CD4-positive, alpha-beta T cell treated with Interleukin-17A for 4 hours (primary cell): ENCODE measurements around the gene CLPTM1.
A peak's percentile ranks its signal among the peaks of the same experiment; 100 is the strongest.
"Not testable (repeated sequence)": the region's sequence is repeated elsewhere in the genome, so short reads cannot be mapped to it uniquely, and the experiment has no call there.

Experiments used
- DNase-seq: peaks from one replicate; pipeline ENCODE4 v3.0.0-alpha.2; 2020; ENCODE audit warnings: mixed read lengths

The CLPTM1 gene

GRCh38 chr19:44975444-44975843 is 20.3 kb downstream of the CLPTM1 start:
- no peak for DNase-seq

GRCh38 chr19:44984005-44984404 is 28.8 kb downstream of the CLPTM1 start:
- DNase-seq = no peak

DNA sequence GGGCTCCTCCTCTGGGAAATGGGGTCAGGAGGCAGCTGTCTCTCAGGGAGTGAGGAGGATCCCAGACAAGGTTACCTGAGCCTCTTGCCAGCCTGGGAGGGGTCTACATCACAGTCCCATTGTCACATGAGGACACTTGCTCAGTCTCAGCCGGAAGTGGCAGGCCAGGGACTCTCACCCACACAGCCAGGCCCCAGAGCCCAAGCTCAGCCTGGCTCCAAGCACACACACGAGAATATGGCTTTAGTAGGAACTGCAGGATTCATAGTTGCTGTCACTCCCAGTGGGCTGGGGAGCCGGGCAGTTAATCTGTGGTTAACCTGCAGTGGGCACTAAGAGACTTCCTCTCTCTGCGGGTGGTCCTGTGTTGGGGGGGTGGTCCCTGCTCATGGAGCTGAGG is 30.3 kb downstream of the CLPTM1 start:
- no peak for DNase-seq

DNA sequence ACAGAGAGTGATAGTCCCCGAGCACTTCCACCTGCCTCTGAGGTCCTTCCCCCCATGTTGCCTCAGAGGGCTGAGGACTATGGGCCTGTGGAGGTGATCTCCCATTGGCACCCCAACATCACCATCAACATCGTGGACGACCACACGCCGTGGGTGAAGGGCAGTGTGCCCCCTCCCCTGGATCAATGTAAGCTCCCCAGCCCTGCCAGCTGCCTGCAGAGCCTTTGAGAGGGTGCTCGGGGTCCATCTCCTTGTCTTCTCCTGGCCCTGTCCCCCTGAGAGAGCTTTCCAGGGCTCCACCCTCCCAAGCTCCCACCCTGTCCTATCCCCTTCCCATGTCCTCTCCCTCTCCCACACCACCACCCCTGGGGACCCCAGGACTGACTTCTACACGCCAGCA is 31.2 kb downstream of the CLPTM1 start:
- DNase-seq = no peak

- DNase-seq = no peak
Observed at GRCh38 chr19:44987148-44987675, 32.0 kb downstream of the CLPTM1 start.

- DNase-seq = no peak
Observed at GRCh38 chr19:44988273-44988672, 33.1 kb downstream of the CLPTM1 start.

GRCh38 chr19:44988896-44989556 is 33.8 kb downstream of the CLPTM1 start:
- DNase-seq = peak; percentile 72

DNA sequence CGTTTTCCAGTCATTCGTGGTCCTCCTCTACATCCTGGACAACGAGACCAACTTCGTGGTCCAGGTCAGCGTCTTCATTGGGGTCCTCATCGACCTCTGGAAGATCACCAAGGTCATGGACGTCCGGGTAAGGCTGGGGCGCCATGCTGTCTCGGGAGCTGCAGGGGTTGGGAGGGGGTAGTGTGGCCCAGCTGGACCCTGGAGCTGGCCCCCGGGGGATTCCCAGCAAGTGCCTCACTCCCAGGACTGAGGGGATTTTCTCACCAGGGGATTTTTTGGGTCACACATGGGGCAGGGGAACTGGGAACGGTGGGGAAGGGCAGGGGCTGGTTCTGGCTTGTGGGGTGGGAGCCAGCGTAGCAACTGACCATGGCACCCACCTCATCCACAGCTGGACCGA is 35.3 kb downstream of the CLPTM1 start:
- no peak for DNase-seq

GRCh38 chr19:44990966-44991365 is 35.8 kb downstream of the CLPTM1 start:
- DNase-seq = no peak

DNA sequence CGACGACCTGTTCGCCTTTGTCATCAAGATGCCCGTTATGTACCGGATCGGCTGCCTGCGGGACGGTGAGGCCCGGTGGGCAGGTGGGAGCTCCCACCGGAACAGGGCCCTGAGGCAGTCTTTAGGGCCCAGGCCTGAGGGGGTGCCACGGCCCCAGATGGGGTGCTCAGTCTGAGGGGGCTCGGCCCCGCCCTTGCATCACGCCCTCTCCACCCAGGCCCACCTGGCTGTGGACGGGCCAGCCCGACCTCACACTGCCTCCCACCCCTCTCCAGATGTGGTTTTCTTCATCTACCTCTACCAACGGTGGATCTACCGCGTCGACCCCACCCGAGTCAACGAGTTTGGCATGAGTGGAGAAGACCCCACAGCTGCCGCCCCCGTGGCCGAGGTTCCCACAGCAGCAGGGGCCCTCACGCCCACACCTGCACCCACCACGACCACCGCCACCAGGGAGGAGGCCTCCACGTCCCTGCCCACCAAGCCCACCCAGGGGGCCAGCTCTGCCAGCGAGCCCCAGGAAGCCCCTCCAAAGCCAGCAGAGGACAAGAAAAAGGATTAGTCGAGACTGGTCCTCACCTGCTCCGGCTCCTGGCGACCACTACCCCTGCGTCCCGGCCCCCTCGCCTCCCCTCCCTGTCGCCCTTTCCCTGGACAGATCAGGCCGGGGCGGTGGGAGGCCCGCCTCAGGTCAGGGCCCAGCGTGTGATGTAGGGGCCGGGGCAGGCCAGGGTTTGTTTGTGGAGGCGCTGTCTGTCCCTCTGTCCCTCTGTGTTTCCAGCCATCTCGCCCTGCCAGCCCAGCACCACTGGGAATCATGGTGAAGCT is 37.4 kb downstream of the CLPTM1 start:
- no peak for DNase-seq

- DNase-seq = no peak
Observed at GRCh38 chr19:44993526-44993925, 38.3 kb downstream of the CLPTM1 start.

- no peak for DNase-seq
Observed at GRCh38 chr19:44993926-44994537, 38.9 kb downstream of the CLPTM1 start.

DNA sequence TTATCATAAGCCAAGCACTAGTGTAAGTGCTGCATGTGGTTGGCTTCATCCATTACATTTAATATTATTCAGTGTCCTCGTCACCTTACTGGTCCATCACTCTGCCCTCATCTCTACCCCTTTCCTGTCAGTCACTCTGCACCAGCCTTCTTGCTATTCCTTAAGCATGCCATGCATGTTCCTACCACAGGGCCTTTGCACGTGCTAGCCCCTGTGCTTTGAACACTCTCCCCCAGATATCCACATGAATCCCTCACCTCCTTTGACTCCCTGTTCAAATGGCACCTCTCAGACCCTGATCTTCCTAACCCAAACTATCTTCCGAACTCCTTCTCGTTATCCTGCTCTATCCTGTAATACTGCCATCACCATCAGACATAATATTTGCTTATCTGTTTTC is 42.8 kb downstream of the CLPTM1 start:
- no peak for DNase-seq

DNA sequence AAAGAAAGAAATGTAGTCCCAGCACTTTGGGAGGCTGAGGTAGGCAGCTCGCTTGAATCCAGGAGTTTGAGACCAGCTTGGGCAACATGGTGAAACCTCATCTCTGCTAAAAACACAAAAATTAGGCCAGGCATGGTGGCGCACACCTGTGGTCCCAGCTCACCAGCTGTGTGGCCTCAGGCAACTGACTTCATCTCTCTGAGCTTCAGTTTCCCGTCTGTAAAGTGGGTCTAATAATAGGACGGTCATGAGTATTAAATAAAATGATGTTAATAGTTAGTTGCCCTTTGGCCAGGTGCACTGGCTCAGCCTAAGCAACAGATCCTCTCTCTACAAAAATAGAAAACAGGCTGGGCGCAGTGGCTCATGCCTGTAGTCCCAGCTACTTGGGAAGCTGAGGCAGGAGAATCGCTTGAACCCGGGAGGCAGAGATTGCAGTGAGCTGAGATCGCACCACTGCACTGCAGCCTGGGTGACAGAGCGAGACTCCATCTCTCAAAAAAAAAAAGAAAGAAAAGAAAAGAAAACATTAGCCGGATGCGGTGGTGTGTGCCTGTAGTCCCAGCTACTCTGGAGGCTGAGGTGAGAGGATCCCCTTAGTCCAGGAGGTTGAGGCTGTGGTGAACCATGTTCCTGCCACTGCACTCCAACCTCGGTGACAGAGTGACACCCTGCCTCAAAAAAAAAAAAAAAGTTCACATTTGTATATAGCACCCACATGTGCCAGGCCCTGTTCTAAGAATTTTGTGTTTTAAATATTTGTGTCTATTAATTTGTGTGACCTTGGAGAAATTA is 44.1 kb downstream of the CLPTM1 start:
- not testable (repeated sequence) for DNase-seq

- not testable (repeated sequence) for DNase-seq
Observed at GRCh38 chr19:45000665-45001064, 45.5 kb downstream of the CLPTM1 start.

- peak; percentile 96 for DNase-seq
Observed at GRCh38 chr19:45001087-45001739, 46.0 kb downstream of the CLPTM1 start, which contains the start of gene RELB. RELB (plus strand) TSS chr19:45001464; CDS start chr19:45001580, 116 bp downstream.

- DNase-seq = no peak
Observed at GRCh38 chr19:45003485-45003884, 48.3 kb downstream of the CLPTM1 start.

GRCh38 chr19:45005787-45006186 is 50.6 kb downstream of the CLPTM1 start:
- DNase-seq = no peak

DNA sequence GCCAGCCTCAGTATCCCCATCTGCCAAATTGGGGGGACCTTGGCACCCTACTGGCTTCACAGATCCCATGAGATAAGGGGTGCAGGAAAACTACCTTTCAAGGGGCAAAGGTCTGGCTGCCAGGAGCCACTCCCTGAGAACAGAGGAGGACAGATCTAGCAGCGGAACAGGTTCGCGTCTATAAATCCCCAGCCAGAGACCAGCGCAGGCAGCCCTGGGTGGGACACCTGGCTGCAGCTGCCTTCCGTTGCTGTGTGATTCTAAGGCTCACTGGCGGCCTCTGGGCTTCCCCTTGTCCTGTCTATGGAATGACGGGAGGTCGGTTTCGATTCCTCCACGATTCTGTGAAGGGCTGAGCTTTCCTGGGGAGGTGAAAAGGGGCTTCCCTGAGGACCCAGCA is 53.4 kb downstream of the CLPTM1 start:
- DNase-seq = no peak

- no peak for DNase-seq
Observed at GRCh38 chr19:45009625-45010255, 54.6 kb downstream of the CLPTM1 start.

GRCh38 chr19:45010306-45010705 is 55.1 kb downstream of the CLPTM1 start:
- DNase-seq = no peak

- no peak for DNase-seq
Observed at GRCh38 chr19:45011959-45012358, 56.8 kb downstream of the CLPTM1 start.
